GM19239 (cell line): Measurements from ENCODE around the gene AFAP1.

Experiments used
- DNase-seq: peaks from one replicate; pipeline ENCODE4 v3.0.0; 2011; ENCODE audit warnings: low spot score; ENCODE audit not compliant: insufficient read length
- FAIRE-seq: peaks from 2 replicates; lab custom pipeline; 2011; peaks lifted over from hg19 to GRCh38; lab: Jason Lieb, UNC

The AFAP1 gene

GRCh38 chr4:7752649-7753048, 187.0 kb downstream of the AFAP1 start:
- DNase-seq (no peak), FAIRE-seq (no peak)

- DNase-seq = no peak
- no peak for FAIRE-seq
These were observed 188.7 kb downstream of the AFAP1 start for GRCh38 chr4:7750972-7751371.

- DNase-seq (no peak), FAIRE-seq (no peak)
These were observed 189.1 kb downstream of the AFAP1 start for GRCh38 chr4:7750523-7750922.

- FAIRE-seq (no peak), DNase-seq (no peak)
These were observed 192.1 kb downstream of the AFAP1 start for GRCh38 chr4:7747566-7747965.

- DNase-seq = no peak
These were observed 192.6 kb downstream of the AFAP1 start for GRCh38 chr4:7747062-7747385.

GRCh38 chr4:7746351-7747061, 193.2 kb downstream of the AFAP1 start:
- DNase-seq (no peak), FAIRE-seq (no peak)

More at GRCh38 chr4:7747062-7747385, 192.6 kb downstream of the AFAP1 start:
- no peak for FAIRE-seq

- no peak for FAIRE-seq
These were observed 194.3 kb downstream of the AFAP1 start for GRCh38 chr4:7745301-7745885.

GRCh38 chr4:7744142-7744804, 195.4 kb downstream of the AFAP1 start:
- no peak for DNase-seq
- no peak for FAIRE-seq

More at GRCh38 chr4:7745301-7745885, 194.3 kb downstream of the AFAP1 start:
- DNase-seq = no peak

GRCh38 chr4:7742807-7743280, 196.8 kb downstream of the AFAP1 start:
- no peak for FAIRE-seq
- DNase-seq = no peak

GRCh38 chr4:7741946-7742806, 197.5 kb downstream of the AFAP1 start:
- FAIRE-seq (no peak), DNase-seq (no peak)

- DNase-seq = no peak
- FAIRE-seq = no peak
These were observed 198.7 kb downstream of the AFAP1 start for GRCh38 chr4:7740866-7741525.

- FAIRE-seq (no peak), DNase-seq (no peak)
These were observed 199.5 kb downstream of the AFAP1 start for GRCh38 chr4:7739918-7740865.

- no peak for FAIRE-seq
- no peak for DNase-seq
These were observed 200.4 kb downstream of the AFAP1 start for GRCh38 chr4:7739077-7739917.

GRCh38 chr4:7738458-7739076, 201.1 kb downstream of the AFAP1 start:
- DNase-seq = no peak
- FAIRE-seq = no peak

GRCh38 chr4:7737752-7738457, 201.8 kb downstream of the AFAP1 start:
- no peak for FAIRE-seq

GRCh38 chr4:7737268-7737645, 202.4 kb downstream of the AFAP1 start:
- DNase-seq = no peak
- FAIRE-seq = no peak

More at GRCh38 chr4:7737752-7738457, 201.8 kb downstream of the AFAP1 start:
- no peak for DNase-seq
